Fibroblast of lung (primary cell): Measurements from ENCODE around the gene RNF113B. TPM values are rescaled to one million over a fixed set of nuclear protein-coding genes. Genes with fewer than 3 reads are reported as not detected.

Experiments used
- DNase-seq, 2 donors: peaks; one replicate each; pipeline versions ENCODE4 v3.0.0 to v3.0.0-alpha.2; 2010; ENCODE audit warnings: low read depth in 2 of 2
- H2AFZ ChIP-seq: 2 replicates; pipeline ENCODE4 v1.5.1; 2012; ENCODE audit warnings: low read length, control low read depth, inconsistent platforms
- H3K27ac ChIP-seq: 2 replicates; pipeline ENCODE4 v1.5.1; 2011; ENCODE audit warnings: low read length, control low read depth; ENCODE audit not compliant: insufficient read depth
- H3K27me3 ChIP-seq: 2 replicates; pipeline ENCODE4 v1.5.1; 2011; ENCODE audit warnings: mild to moderate bottlenecking, low read length; ENCODE audit not compliant: control insufficient read depth, insufficient read depth
- H3K36me3 ChIP-seq: 2 replicates; pipeline ENCODE4 v1.5.1; 2011; ENCODE audit warnings: low read length; ENCODE audit not compliant: control insufficient read depth, insufficient read depth
- H3K4me1 ChIP-seq: 2 replicates; pipeline ENCODE4 v1.5.1; 2011; ENCODE audit warnings: low read length; ENCODE audit not compliant: control insufficient read depth, insufficient read depth; ENCODE audit errors: extremely low read depth
- H3K4me2 ChIP-seq: 2 replicates; pipeline ENCODE4 v1.5.1; 2011; ENCODE audit warnings: low read length, control low read depth; ENCODE audit not compliant: insufficient read depth; ENCODE audit errors: extremely low read depth
- H3K4me3 ChIP-seq, 4 experiments: fragments of 200-600 bp in 1 of 4; sonication (generic) in 1 of 4; replicated peaks in 1 of 4; 2 replicates each; pipeline ENCODE4 v1.5.1; 2011 to 2016; ENCODE audit warnings: low read length in 4 of 4, low read depth in 3 of 4, mild to moderate bottlenecking in 3 of 4, control low read depth in 2 of 4, inconsistent platforms in 1 of 4, mixed read lengths in 1 of 4; ENCODE audit not compliant: insufficient read depth in 1 of 4; ENCODE audit errors: control extremely low read depth in 1 of 4
- H3K79me2 ChIP-seq: 2 replicates; pipeline ENCODE4 v1.5.1; 2012; ENCODE audit warnings: mild to moderate bottlenecking, low read length, inconsistent platforms; ENCODE audit not compliant: control insufficient read depth, insufficient read depth
- H3K9ac ChIP-seq: 2 replicates; pipeline ENCODE4 v1.5.1; 2011; ENCODE audit warnings: mild to moderate bottlenecking, low read length, control low read depth; ENCODE audit not compliant: insufficient read depth
- H3K9me3 ChIP-seq: 2 replicates; pipeline ENCODE4 v1.5.1; 2012; ENCODE audit warnings: low read depth, low read length; ENCODE audit not compliant: control insufficient read depth, insufficient read depth
- H4K20me1 ChIP-seq: 2 replicates; pipeline ENCODE4 v1.5.1; 2011; ENCODE audit warnings: low read length; ENCODE audit not compliant: control insufficient read depth, insufficient read depth; ENCODE audit errors: extremely low read depth
- EZH2 ChIP-seq: IDR thresholded peaks from 2 replicates; pipeline ENCODE4 v1.5.1; 2012; ENCODE audit warnings: low read length, control low read depth, mild to moderate bottlenecking; ENCODE audit errors: missing control alignments
- polyA plus RNA-seq, 2 donors: library from polyadenylated mRNA; depleted of rRNA in 1 of 2; stranded (reverse) in 1 of 2; unstranded in 1 of 2; fragments of >200 nt; gene quantifications; 2 replicates each; pipeline ENCODE4 v1.2.1, GENCODE V29; 2011 to 2012; ENCODE audit warnings: missing spikeins in 1 of 2
- total RNA-seq: library from RNA; depleted of rRNA; stranded (reverse); fragments of >200 nt; gene quantifications from 2 replicates; pipeline ENCODE4 v1.2.1, GENCODE V29; 2014
- TF ChIP-seq, protein P1 (sequence below), 2 donors: IDR thresholded peaks in 1 of 2; conservative IDR thresholded peaks in 1 of 2; 1 replicate in 1 of 2; 2 replicates in 1 of 2; pipeline ENCODE4 v1.5.1; 2011 to 2012; ENCODE audit warnings: low read length in 2 of 2, control low read depth in 1 of 2, inconsistent platforms in 1 of 2, low read depth in 1 of 2, mild to moderate bottlenecking in 1 of 2

Gene RNF113B
- total and polyA plus RNA-seq, 2 donors (not counting 1 experiment from before 2014, with no cell fraction given): not detected

DNA sequence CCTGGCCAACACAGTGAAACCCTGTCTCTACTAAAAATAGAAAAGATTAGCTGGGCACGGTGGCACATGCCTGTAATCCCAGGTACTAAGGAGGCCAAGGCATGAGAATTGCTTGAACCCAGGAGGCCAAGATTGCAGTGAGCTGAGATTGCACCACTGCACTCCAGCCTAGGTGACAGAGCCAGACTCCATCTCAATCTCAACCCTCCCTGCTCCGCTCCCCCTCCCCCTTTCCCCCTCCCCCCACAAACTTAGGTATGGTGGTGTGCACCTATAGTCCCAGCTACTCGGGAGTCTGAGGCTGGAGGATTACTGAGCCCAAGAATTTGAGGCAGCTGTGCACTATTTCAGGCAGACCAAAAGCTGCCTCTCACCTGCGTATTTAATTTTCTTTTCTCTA, 21.6 kb upstream of the RNF113B start:
- Histone ChIP-seq H4K20me1 (no peaks in the 10 kb centered on the region), H3K9me3 (no peaks in the 10 kb centered on the region), H3K27ac (no peak overlapping the region), H3K79me2 (peaks cover 51% of the 10 kb centered on the region), H3K4me1 (peaks cover 17% of the 10 kb centered on the region), H3K4me2 (no peak overlapping the region), H2AFZ (no peak overlapping the region), H3K9ac (no peak overlapping the region), H3K36me3 (no peaks in the 10 kb centered on the region), H3K27me3 (no peaks in the 10 kb centered on the region), H3K4me3 (no peak overlapping the region)
- no peak for TF ChIP-seq EZH2
- TF ChIP-seq, protein P1, sequence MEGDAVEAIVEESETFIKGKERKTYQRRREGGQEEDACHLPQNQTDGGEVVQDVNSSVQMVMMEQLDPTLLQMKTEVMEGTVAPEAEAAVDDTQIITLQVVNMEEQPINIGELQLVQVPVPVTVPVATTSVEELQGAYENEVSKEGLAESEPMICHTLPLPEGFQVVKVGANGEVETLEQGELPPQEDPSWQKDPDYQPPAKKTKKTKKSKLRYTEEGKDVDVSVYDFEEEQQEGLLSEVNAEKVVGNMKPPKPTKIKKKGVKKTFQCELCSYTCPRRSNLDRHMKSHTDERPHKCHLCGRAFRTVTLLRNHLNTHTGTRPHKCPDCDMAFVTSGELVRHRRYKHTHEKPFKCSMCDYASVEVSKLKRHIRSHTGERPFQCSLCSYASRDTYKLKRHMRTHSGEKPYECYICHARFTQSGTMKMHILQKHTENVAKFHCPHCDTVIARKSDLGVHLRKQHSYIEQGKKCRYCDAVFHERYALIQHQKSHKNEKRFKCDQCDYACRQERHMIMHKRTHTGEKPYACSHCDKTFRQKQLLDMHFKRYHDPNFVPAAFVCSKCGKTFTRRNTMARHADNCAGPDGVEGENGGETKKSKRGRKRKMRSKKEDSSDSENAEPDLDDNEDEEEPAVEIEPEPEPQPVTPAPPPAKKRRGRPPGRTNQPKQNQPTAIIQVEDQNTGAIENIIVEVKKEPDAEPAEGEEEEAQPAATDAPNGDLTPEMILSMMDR (conservative IDR thresholded peaks at IDR 0.05 in 1 of 2, IDR thresholded peaks at IDR 0.05 in 1 of 2; ENCODE audit: low read depth in 1 of 2, low read length in 2 of 2): no peak
- no peak for DNase-seq

DNA sequence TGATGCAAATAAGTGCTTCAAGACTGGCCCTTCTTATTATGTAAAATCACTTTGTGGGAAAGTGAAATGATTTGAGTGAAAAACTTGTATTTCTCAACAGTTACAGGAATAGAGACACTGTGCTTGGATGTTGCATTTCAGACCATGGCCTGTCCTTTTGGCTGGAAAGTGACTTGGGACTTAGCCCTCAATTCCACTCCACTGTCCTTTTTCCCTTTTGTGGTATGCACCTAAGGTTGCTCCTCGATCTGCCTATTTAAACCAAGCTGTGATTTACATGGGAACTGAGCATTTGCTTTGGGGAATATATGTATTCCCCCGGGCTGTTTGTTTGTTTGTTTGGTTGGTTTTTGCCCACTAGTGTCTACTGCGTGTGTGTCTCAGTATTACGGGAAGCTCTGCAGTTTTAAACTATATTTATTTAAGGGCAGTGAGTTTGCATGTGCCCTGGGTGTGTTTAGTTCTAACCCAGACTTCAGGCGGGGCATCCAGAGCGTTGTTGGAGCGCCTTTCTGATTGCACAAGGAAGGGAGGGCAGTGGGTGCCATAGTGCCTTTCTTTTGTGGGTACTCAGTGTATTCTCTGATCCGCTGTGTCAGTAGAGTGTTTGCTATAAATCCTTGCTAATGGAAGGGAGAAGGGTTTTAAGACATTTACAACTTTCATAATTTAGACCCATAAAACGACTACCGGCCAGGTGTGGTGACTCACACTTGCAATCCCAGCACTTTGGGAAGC, 18.2 kb upstream of the RNF113B start:
- DNase-seq: no peak
- TF ChIP-seq, protein P1 (conservative IDR thresholded peaks at IDR 0.05 in 1 of 2, IDR thresholded peaks at IDR 0.05 in 1 of 2; ENCODE audit: low read depth in 1 of 2, low read length in 2 of 2): no peak
- TF ChIP-seq EZH2: no peak
- H4K20me1 ChIP-seq: no peaks in the 10 kb centered on the region
- no peak overlapping the region for H2AFZ ChIP-seq
- peaks cover 53% of the 10 kb centered on the region for H3K79me2 ChIP-seq
- no peaks in the 10 kb centered on the region for H3K9me3 ChIP-seq
- H3K4me3 ChIP-seq: no peak overlapping the region
- peaks cover 14% of the 10 kb centered on the region for H3K4me1 ChIP-seq
- no peaks in the 10 kb centered on the region for H3K36me3 ChIP-seq
- no peak overlapping the region for H3K9ac ChIP-seq
- H3K27me3 ChIP-seq: no peaks in the 10 kb centered on the region
- no peak overlapping the region for H3K4me2 ChIP-seq
- no peak overlapping the region for H3K27ac ChIP-seq

DNA sequence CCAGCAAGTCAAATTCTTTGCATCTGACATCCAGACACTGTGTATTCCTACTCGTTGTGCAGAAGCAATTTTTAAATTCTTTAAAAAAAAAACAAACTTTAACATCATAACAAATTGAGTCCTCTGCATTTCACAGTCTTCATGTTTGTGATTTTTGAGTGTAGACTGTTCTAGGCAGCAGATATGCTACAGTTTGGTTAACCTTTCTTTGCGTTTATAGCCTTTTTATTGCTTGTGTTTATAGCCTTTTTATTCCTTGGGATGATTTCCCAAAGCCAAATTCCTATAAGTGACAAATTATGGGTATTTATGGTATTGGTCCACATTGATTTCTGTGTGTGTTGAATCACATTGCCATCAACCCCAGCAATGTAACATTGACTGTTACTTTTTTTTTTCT, 14.9 kb upstream of the RNF113B start:
- Histone ChIP-seq H3K9me3 (no peaks in the 10 kb centered on the region), H3K36me3 (no peaks in the 10 kb centered on the region), H3K27me3 (no peaks in the 10 kb centered on the region), H3K9ac (no peak overlapping the region), H3K79me2 (peaks cover 66% of the 10 kb centered on the region), H3K4me2 (no peak overlapping the region), H4K20me1 (no peaks in the 10 kb centered on the region), H3K4me1 (peaks cover 20% of the 10 kb centered on the region), H3K27ac (no peak overlapping the region), H3K4me3 (no peak overlapping the region), H2AFZ (no peak overlapping the region)
- DNase-seq: no peak
- TF ChIP-seq, protein P1 (conservative IDR thresholded peaks at IDR 0.05 in 1 of 2, IDR thresholded peaks at IDR 0.05 in 1 of 2; ENCODE audit: low read depth in 1 of 2, low read length in 2 of 2): no peak
- TF ChIP-seq EZH2: no peak
